Astrocyte (in vitro differentiated cells and primary cell): Measurements from ENCODE around the gene BAIAP3. TPM values are rescaled to one million over a fixed set of nuclear protein-coding genes. Genes with fewer than 3 reads are reported as not detected.

Experiments used
- DNase-seq: peaks from one replicate; pipeline ENCODE4 v3.0.0-alpha.2; 2010; ENCODE audit warnings: low read depth
- FAIRE-seq: peaks from 2 replicates; lab custom pipeline; 2011; peaks lifted over from hg19 to GRCh38; lab: Jason Lieb, UNC
- H2AFZ ChIP-seq: 2 replicates; pipeline ENCODE4 v1.6.0; 2012; ENCODE audit warnings: low read depth, low read length, inconsistent platforms
- H3K27ac ChIP-seq: 2 replicates; pipeline ENCODE4 v1.5.1; 2011; ENCODE audit warnings: low read depth, low read length, inconsistent platforms
- H3K27me3 ChIP-seq: 2 replicates; pipeline ENCODE4 v1.6.0; 2011; ENCODE audit warnings: low read length, inconsistent platforms; ENCODE audit not compliant: insufficient read depth
- H3K36me3 ChIP-seq: 2 replicates; pipeline ENCODE4 v1.5.1; 2011; ENCODE audit warnings: low read length, inconsistent platforms; ENCODE audit not compliant: insufficient read depth
- H3K4me1 ChIP-seq: 2 replicates; pipeline ENCODE4 v1.5.1; 2011; ENCODE audit warnings: low read length, inconsistent platforms; ENCODE audit not compliant: insufficient read depth
- H3K4me2 ChIP-seq: 2 replicates; pipeline ENCODE4 v1.6.0; 2012; ENCODE audit warnings: low read length, inconsistent platforms
- H3K4me3 ChIP-seq: 2 replicates; pipeline ENCODE4 v1.5.1; 2011; ENCODE audit warnings: low read depth, mild to moderate bottlenecking, low read length, inconsistent platforms; ENCODE audit not compliant: insufficient read depth
- H3K79me2 ChIP-seq: 2 replicates; pipeline ENCODE4 v1.6.0; 2012; ENCODE audit warnings: mild to moderate bottlenecking, low read length, inconsistent platforms; ENCODE audit not compliant: insufficient read depth
- H3K9ac ChIP-seq: 2 replicates; pipeline ENCODE4 v1.6.0; 2012; ENCODE audit warnings: mild to moderate bottlenecking, low read length, inconsistent platforms
- H3K9me3 ChIP-seq: 2 replicates; pipeline ENCODE4 v1.5.1; 2012; ENCODE audit warnings: low read depth, mild to moderate bottlenecking, low read length, inconsistent platforms; ENCODE audit not compliant: insufficient read depth
- H4K20me1 ChIP-seq: 2 replicates; pipeline ENCODE4 v1.6.0; 2012; ENCODE audit warnings: low read length, inconsistent platforms; ENCODE audit not compliant: insufficient read depth
- H3K27ac Mint-ChIP-seq: one replicate; pipeline ENCODE4 v1.8.0; 2021; ENCODE audit warnings: mild to moderate bottlenecking, mixed read lengths; ENCODE audit not compliant: unreplicated experiment
- H3K27me3 Mint-ChIP-seq: one replicate; pipeline ENCODE4 v1.8.0; 2021; ENCODE audit warnings: low read depth, mixed read lengths; ENCODE audit not compliant: unreplicated experiment
- H3K36me3 Mint-ChIP-seq: one replicate; pipeline ENCODE4 v1.8.0; 2021; ENCODE audit warnings: low read depth, mixed read lengths; ENCODE audit not compliant: unreplicated experiment
- H3K4me1 Mint-ChIP-seq: one replicate; pipeline ENCODE4 v1.8.0; 2021; ENCODE audit warnings: low read depth, mixed read lengths; ENCODE audit not compliant: unreplicated experiment
- H3K4me3 Mint-ChIP-seq: one replicate; pipeline ENCODE4 v1.8.0; 2021; ENCODE audit warnings: mild to moderate bottlenecking, moderate library complexity, mixed read lengths; ENCODE audit not compliant: unreplicated experiment
- H3K9me3 Mint-ChIP-seq: one replicate; pipeline ENCODE4 v1.8.0; 2021; ENCODE audit warnings: mild to moderate bottlenecking, mixed read lengths; ENCODE audit not compliant: unreplicated experiment
- CTCF ChIP-seq: IDR thresholded peaks from 2 replicates; pipeline ENCODE4 v1.5.1; 2011; ENCODE audit warnings: low read depth, mild to moderate bottlenecking, inconsistent platforms, low read length, moderate library complexity; ENCODE audit not compliant: insufficient read depth
- EZH2 ChIP-seq: IDR thresholded peaks from 2 replicates; pipeline ENCODE4 v1.6.1; 2012; ENCODE audit warnings: mild to moderate bottlenecking, low read length, inconsistent platforms; ENCODE audit not compliant: insufficient read depth
- total RNA-seq: library from RNA; stranded (reverse); gene quantifications from 2 replicates; pipeline ENCODE4 v1.2.1, GENCODE V29; 2021

Gene BAIAP3
- total RNA-seq, 1 donor from 2014 or later = 2.6 TPM

GRCh38 chr16:1325261-1325660 lies 8.2 kb upstream of the BAIAP3 start:
- H3K4me3 ChIP-seq = no peak overlapping the region
- TF ChIP-seq CTCF (no peak), EZH2 (no peak)
- no peak overlapping the region for H3K4me3 Mint-ChIP-seq
- no peaks in the 10 kb centered on the region for H3K27me3 ChIP-seq
- no peaks in the 10 kb centered on the region for H3K79me2 ChIP-seq
- H3K27ac Mint-ChIP-seq = no peak overlapping the region
- peaks cover 38% of the 10 kb centered on the region for H4K20me1 ChIP-seq
- FAIRE-seq = no peak
- peaks cover 3% of the 10 kb centered on the region for H3K9me3 Mint-ChIP-seq
- no peak overlapping the region for H3K27ac ChIP-seq
- H3K36me3 ChIP-seq = peaks cover 7% of the 10 kb centered on the region
- H2AFZ ChIP-seq = no peak overlapping the region
- no peaks in the 10 kb centered on the region for H3K4me1 ChIP-seq
- H3K9ac ChIP-seq = no peak overlapping the region
- peaks cover 3% of the 10 kb centered on the region for H3K36me3 Mint-ChIP-seq
- H3K9me3 ChIP-seq = peaks cover under 1% of the 10 kb centered on the region
- H3K4me1 Mint-ChIP-seq = no peaks in the 10 kb centered on the region
- no peak overlapping the region for H3K4me2 ChIP-seq
- H3K27me3 Mint-ChIP-seq = no peaks in the 10 kb centered on the region
- no peak for DNase-seq

- H3K4me3 ChIP-seq = no peak overlapping the region
- Mint-ChIP-seq H3K27ac (no peak overlapping the region), H3K4me3 (no peak overlapping the region), H3K9me3 (peaks cover 3% of the 10 kb centered on the region), H3K36me3 (peaks cover 3% of the 10 kb centered on the region), H3K27me3 (no peaks in the 10 kb centered on the region), H3K4me1 (no peaks in the 10 kb centered on the region)
- H3K27ac ChIP-seq = no peak overlapping the region
- no peak for FAIRE-seq
- H3K9me3 ChIP-seq = peaks cover 4% of the 10 kb centered on the region
- H2AFZ ChIP-seq = no peak overlapping the region
- H3K4me2 ChIP-seq = no peak overlapping the region
- no peak for DNase-seq
- H3K27me3 ChIP-seq = no peaks in the 10 kb centered on the region
- TF ChIP-seq CTCF = no peak
- no peak for TF ChIP-seq EZH2
- no peak overlapping the region for H3K9ac ChIP-seq
- no peaks in the 10 kb centered on the region for H3K4me1 ChIP-seq
- H3K36me3 ChIP-seq = peaks cover 7% of the 10 kb centered on the region
- no peaks in the 10 kb centered on the region for H3K79me2 ChIP-seq
- peaks cover 34% of the 10 kb centered on the region for H4K20me1 ChIP-seq
Observed at GRCh38 chr16:1325673-1326371, 7.6 kb upstream of the BAIAP3 start.

- no peaks in the 10 kb centered on the region for H3K79me2 ChIP-seq
- H2AFZ ChIP-seq = no peak overlapping the region
- peaks cover 31% of the 10 kb centered on the region for H4K20me1 ChIP-seq
- peaks cover 1% of the 10 kb centered on the region for H3K4me1 ChIP-seq
- no peak overlapping the region for H3K27ac ChIP-seq
- no peak overlapping the region for H3K9ac ChIP-seq
- no peak overlapping the region for H3K4me3 ChIP-seq
- H3K27me3 Mint-ChIP-seq = no peaks in the 10 kb centered on the region
- no peak overlapping the region for H3K4me2 ChIP-seq
- FAIRE-seq (no peak), DNase-seq (no peak)
- H3K9me3 ChIP-seq = peaks cover 4% of the 10 kb centered on the region
- peaks cover 3% of the 10 kb centered on the region for H3K27me3 ChIP-seq
- H3K36me3 Mint-ChIP-seq = peaks cover 3% of the 10 kb centered on the region
- TF ChIP-seq CTCF (no peak), EZH2 (no peak)
- H3K9me3 Mint-ChIP-seq = peaks cover 3% of the 10 kb centered on the region
- no peak overlapping the region for H3K4me3 Mint-ChIP-seq
- no peaks in the 10 kb centered on the region for H3K4me1 Mint-ChIP-seq
- no peak overlapping the region for H3K27ac Mint-ChIP-seq
- peaks cover 7% of the 10 kb centered on the region for H3K36me3 ChIP-seq
Observed at GRCh38 chr16:1326391-1326790, 7.1 kb upstream of the BAIAP3 start.
